Lower leg skin (tissue), 4 donors: Measurements from ENCODE around the gene HACD1. TPM values are rescaled to one million over a fixed set of nuclear protein-coding genes. Genes with fewer than 3 reads are reported as not detected.

Experiments
- DNase-seq, 2 donors: peaks; one replicate each; pipeline ENCODE4 v3.0.0-alpha.2; 2019; ENCODE audit warnings: low spot score in 2 of 2
- H3K4me3 ChIP-seq: fragments of 200-600 bp; sonication (generic); 2 replicates; pipeline ENCODE4 v1.5.1; 2017; ENCODE audit warnings: mild to moderate bottlenecking, low read depth; ENCODE audit not compliant: poor library complexity, severe bottlenecking
- POLR2A ChIP-seq, 2 donors: fragments of 450-650 bp; IDR thresholded peaks; one replicate each; pipeline ENCODE4 v1.6.1; 2016 to 2017; ENCODE audit warnings: antibody characterized with exemption in 2 of 2, mild to moderate bottlenecking in 1 of 2, moderate library complexity in 1 of 2
- WGBS, 2 donors: methylation state at CpG; one replicate each; pipeline ENCODE4 v1.1.5; 2018; 5-methylcytosine and 5-hydroxymethylcytosine counted together
- intact Hi-C: fragments of 100-400 bp; cut with DNase I; formaldehyde crosslinking; loops from one replicate; pipeline ENCODE4 v1.15.0; 2023; ENCODE audit warnings: low total_unique reads
- total RNA-seq, 4 donors: library from RNA; depleted of rRNA; stranded (reverse); fragments of >200 nt; gene quantifications; one replicate each; pipeline ENCODE4 v1.1.0, GENCODE V29; 2016
- TF ChIP-seq, protein P1 (sequence below), 3 donors: fragments of 450-650 bp; IDR thresholded peaks; one replicate each; pipeline ENCODE4 v1.5.1; 2016; ENCODE audit warnings: antibody characterized with exemption in 3 of 3, mild to moderate bottlenecking in 3 of 3, moderate library complexity in 2 of 3

Gene HACD1
- total RNA-seq, 4 donors from 2014 or later: 0.80 to 4.1 (median 2.7) TPM

DNA sequence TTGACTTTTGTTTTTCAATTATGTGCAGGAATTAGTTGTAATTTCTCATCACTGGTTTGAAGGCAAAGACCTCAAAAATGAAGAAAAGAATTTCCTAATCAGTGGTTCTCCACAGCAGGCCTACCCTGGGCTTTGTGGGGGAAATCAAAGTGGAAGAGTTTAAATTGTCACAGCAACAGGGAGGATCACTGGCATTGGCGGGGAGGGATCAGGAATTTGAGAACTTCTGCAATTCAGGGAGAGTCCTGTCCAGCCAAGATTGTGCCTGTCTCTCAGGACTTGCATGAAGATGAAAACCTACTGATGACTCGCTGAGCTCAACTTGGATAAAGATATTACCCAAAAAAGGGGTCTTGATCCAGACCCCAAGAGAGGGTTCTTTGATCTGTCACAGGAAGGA, 70.1 kb downstream of the HACD1 start:
- WGBS, 2 donors: 89 to 90% methylated on average over 2 of the region's 2 CpGs
- intact Hi-C loops: no loop called here
- TF ChIP-seq POLR2A (IDR thresholded peaks at IDR 0.05): no peak
- TF ChIP-seq, protein P1, sequence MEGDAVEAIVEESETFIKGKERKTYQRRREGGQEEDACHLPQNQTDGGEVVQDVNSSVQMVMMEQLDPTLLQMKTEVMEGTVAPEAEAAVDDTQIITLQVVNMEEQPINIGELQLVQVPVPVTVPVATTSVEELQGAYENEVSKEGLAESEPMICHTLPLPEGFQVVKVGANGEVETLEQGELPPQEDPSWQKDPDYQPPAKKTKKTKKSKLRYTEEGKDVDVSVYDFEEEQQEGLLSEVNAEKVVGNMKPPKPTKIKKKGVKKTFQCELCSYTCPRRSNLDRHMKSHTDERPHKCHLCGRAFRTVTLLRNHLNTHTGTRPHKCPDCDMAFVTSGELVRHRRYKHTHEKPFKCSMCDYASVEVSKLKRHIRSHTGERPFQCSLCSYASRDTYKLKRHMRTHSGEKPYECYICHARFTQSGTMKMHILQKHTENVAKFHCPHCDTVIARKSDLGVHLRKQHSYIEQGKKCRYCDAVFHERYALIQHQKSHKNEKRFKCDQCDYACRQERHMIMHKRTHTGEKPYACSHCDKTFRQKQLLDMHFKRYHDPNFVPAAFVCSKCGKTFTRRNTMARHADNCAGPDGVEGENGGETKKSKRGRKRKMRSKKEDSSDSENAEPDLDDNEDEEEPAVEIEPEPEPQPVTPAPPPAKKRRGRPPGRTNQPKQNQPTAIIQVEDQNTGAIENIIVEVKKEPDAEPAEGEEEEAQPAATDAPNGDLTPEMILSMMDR (IDR thresholded peaks at IDR 0.05): no peak

DNA sequence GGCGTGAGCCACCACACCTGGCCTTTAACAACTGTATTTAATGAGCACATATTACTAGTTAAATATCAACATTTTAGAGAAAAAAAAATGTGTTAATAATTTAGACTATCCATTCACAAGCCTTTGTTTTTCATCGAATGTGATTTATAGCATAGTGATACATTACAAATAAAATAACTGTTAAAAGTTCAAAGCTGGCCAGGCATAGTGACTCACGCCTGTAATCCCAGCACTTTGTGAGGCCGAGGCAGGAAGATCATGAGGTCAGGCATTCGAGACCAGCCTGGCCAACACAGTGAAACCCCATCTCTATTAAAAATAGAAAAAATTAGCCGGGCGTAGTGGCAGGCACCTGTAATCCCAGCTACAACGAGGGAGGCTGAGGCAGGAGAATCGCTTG, 72.7 kb downstream of the HACD1 start:
- no peak overlapping the region for H3K4me3 ChIP-seq
- intact Hi-C loops: no loop called here
- DNase-seq: no peak
- WGBS, 2 donors: 84 to 86% methylated on average over 9 of the region's 9 CpGs
- TF ChIP-seq, protein P1 (IDR thresholded peaks at IDR 0.05): no peak
- TF ChIP-seq POLR2A (IDR thresholded peaks at IDR 0.05): no peak

More for the DNA sequence above, 70.1 kb downstream of the HACD1 start:
- no peak for DNase-seq
- no peak overlapping the region for H3K4me3 ChIP-seq

Other genes with a start within 250 kb of the HACD1 start
- gene ST8SIA6, start 162.8 kb downstream of the HACD1 start, total RNA-seq: 1 to 10 TPM in 2 of 4 donors, under 1 TPM in 2; 0.34 to 2.8 (median 1.5) TPM
- gene STAM, start 26.8 kb upstream of the HACD1 start, total RNA-seq: 10 to 100 TPM; 13.2 to 21.4 (median 17.9) TPM
- gene TMEM236, start 134.8 kb upstream of the HACD1 start, total RNA-seq: under 1 TPM; 0.08 to 0.95 (median 0.55) TPM
- gene MRC1, start 192.0 kb upstream of the HACD1 start, total RNA-seq: 10 to 100 TPM in 1 of 4 donors, 1 to 10 TPM in 3; 4.9 to 19.2 (median 8.6) TPM